Measurements from ENCODE around the gene SLC45A2. TPM values are rescaled to one million over a fixed set of nuclear protein-coding genes. Genes with fewer than 3 reads are reported as not detected.

Gene SLC45A2
- total and polyA plus RNA-seq, 9 of the 15 experiments (the other 6 are each of a cell fraction or from before 2014, with no cell fraction given): 0.03 to 0.29 (median 0.14) TPM; not detected in 4

DNA sequence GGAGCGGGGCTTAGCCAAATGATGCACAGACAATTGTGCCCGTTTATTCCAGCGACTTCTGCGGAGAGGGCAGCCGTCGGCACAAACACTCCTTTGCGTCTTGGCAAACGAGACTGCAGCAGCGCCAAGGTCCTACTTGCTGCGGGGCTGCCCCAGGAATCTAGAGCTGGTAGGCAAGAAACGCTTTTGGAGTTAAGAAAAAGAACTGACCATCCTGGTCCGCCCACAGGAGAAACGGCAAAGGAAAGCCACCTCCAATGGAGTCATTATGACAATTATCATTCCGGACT is 46.0 kb downstream of the SLC45A2 start (continued):
- TF ChIP-seq L3MBTL2 (IDR thresholded peaks at IDR 0.05): no peak
- no peak for TF ChIP-seq ZNF175 (CRISPR knock-in tag; IDR thresholded peaks at IDR 0.05; ENCODE audit: low read depth)

DNA sequence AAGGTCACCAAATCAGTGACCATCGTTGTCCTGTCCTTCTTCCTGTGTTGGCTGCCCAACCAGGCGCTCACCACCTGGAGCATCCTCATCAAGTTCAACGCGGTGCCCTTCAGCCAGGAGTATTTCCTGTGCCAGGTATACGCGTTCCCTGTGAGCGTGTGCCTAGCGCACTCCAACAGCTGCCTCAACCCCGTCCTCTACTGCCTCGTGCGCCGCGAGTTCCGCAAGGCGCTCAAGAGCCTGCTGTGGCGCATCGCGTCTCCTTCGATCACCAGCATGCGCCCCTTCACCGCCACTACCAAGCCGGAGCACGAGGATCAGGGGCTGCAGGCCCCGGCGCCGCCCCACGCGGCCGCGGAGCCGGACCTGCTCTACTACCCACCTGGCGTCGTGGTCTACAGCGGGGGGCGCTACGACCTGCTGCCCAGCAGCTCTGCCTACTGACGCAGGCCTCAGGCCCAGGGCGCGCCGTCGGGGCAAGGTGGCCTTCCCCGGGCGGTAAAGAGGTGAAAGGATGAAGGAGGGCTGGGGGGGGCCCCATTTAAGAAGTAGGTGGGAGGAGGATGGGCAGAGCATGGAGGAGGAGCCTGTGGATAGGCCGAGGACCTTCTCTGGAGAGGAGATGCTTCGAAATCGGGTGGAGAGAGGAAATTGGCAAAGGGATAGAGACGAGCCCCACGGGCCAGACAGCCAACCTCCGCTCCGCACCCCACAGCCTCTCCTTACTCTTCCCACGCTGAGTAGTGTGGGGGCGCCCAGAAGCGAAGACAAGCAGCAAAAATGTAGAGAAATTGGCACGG is 46.6 kb downstream of the SLC45A2 start:
- CTCF ChIA-PET (ENCODE audit: low intra/inter-chr PET ratio): no interaction called here
- intact Hi-C loops (cut with micrococcal nuclease): no loop called here
- WGBS (ENCODE audit: insufficient coverage, low coverage, missing lambda C conversion rate): 24% methylated on average over 44 of the region's 54 CpGs
- TF ChIP-seq, protein P1, sequence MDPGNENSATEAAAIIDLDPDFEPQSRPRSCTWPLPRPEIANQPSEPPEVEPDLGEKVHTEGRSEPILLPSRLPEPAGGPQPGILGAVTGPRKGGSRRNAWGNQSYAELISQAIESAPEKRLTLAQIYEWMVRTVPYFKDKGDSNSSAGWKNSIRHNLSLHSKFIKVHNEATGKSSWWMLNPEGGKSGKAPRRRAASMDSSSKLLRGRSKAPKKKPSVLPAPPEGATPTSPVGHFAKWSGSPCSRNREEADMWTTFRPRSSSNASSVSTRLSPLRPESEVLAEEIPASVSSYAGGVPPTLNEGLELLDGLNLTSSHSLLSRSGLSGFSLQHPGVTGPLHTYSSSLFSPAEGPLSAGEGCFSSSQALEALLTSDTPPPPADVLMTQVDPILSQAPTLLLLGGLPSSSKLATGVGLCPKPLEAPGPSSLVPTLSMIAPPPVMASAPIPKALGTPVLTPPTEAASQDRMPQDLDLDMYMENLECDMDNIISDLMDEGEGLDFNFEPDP (CRISPR knock-in tag; IDR thresholded peaks at IDR 0.05): no peak
- no peak for TF ChIP-seq SETDB1 (IDR thresholded peaks at IDR 0.05; ENCODE audit: low read length)
- no peak for TF ChIP-seq TOE1 (IDR thresholded peaks at IDR 0.05; ENCODE audit: borderline replicate concordance)
- TF ChIP-seq TOE1 (CRISPR knock-in tag; IDR thresholded peaks at IDR 0.05; ENCODE audit: borderline replicate concordance, low read depth): no peak
- TF ChIP-seq, protein P2, sequence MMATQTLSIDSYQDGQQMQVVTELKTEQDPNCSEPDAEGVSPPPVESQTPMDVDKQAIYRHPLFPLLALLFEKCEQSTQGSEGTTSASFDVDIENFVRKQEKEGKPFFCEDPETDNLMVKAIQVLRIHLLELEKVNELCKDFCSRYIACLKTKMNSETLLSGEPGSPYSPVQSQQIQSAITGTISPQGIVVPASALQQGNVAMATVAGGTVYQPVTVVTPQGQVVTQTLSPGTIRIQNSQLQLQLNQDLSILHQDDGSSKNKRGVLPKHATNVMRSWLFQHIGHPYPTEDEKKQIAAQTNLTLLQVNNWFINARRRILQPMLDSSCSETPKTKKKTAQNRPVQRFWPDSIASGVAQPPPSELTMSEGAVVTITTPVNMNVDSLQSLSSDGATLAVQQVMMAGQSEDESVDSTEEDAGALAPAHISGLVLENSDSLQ (IDR thresholded peaks at IDR 0.05): no peak
- no peak for TF ChIP-seq JUN (IDR thresholded peaks at IDR 0.05; ENCODE audit: borderline replicate concordance, low read depth, low read length)
- no peak for TF ChIP-seq JUN (CRISPR knock-in tag; IDR thresholded peaks at IDR 0.05; ENCODE audit: borderline replicate concordance)
- no peak for TF ChIP-seq ZNF408 (CRISPR knock-in tag; IDR thresholded peaks at IDR 0.05; ENCODE audit: low read depth)
- TF ChIP-seq, protein P3, sequence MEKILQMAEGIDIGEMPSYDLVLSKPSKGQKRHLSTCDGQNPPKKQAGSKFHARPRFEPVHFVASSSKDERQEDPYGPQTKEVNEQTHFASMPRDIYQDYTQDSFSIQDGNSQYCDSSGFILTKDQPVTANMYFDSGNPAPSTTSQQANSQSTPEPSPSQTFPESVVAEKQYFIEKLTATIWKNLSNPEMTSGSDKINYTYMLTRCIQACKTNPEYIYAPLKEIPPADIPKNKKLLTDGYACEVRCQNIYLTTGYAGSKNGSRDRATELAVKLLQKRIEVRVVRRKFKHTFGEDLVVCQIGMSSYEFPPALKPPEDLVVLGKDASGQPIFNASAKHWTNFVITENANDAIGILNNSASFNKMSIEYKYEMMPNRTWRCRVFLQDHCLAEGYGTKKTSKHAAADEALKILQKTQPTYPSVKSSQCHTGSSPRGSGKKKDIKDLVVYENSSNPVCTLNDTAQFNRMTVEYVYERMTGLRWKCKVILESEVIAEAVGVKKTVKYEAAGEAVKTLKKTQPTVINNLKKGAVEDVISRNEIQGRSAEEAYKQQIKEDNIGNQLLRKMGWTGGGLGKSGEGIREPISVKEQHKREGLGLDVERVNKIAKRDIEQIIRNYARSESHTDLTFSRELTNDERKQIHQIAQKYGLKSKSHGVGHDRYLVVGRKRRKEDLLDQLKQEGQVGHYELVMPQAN (IDR thresholded peaks at IDR 0.05; ENCODE audit: borderline replicate concordance): no peak
- TF ChIP-seq NFRKB (IDR thresholded peaks at IDR 0.05; ENCODE audit: low read depth): no peak

More for the DNA sequence above, 46.6 kb downstream of the SLC45A2 start:
- H3K79me2 ChIP-seq (ENCODE audit: control insufficient read depth, insufficient read depth, low read length): no peaks in the 10 kb centered on the region
- ATAC-seq: no peak
- no peaks in the 10 kb centered on the region for H3K36me3 ChIP-seq (ENCODE audit: control insufficient read depth, insufficient read depth, low read length)
- H3K9me3 ChIP-seq (replicated peaks; ENCODE audit: control insufficient read depth, insufficient read depth, low read depth, low read length): no peaks in the 10 kb centered on the region
- H3K27ac ChIP-seq (ENCODE audit: extremely low read depth, low read depth, low read length): no peak overlapping the region
- POLR2A ChIA-PET: no interaction called here
- H2AFZ ChIP-seq (ENCODE audit: low read depth, low read length): no peak overlapping the region
- no peak overlapping the region for H3K9ac ChIP-seq (ENCODE audit: insufficient read depth in 1 of 2, low read depth in 2 of 2, low read length in 2 of 2)
- no peaks in the 10 kb centered on the region for H4K20me1 ChIP-seq (replicated peaks; ENCODE audit: control insufficient read depth, insufficient read depth, low read length)
- no TSS peak for BruUV-seq (replicated peaks)
- in situ Hi-C loops (cut with MboI): no loop called here
- peaks cover 14 to 41% of the 10 kb centered on the region in 2 experiments for H3K27me3 ChIP-seq (ENCODE audit: control insufficient read depth in 2 of 2, insufficient read depth in 2 of 2, low read length in 2 of 2)
- H3K9me1 ChIP-seq (ENCODE audit: control insufficient read depth, insufficient read depth, low read length): no peaks in the 10 kb centered on the region
- DNase-seq (ENCODE audit: extremely low read depth in 1 of 4, low spot score in 3 of 4): no peak
- no peak for FAIRE-seq
- no peak overlapping the region for H3K4me3 ChIP-seq
- peaks cover 0 to 18% of the 10 kb centered on the region in 2 experiments; a peak in 2 of 5 replicates for H3K4me1 ChIP-seq (replicated peaks in 1 of 2; ENCODE audit: control insufficient read depth in 2 of 2, insufficient read depth in 2 of 2, low read length in 2 of 2)
- no peak overlapping the region for H3K4me2 ChIP-seq (ENCODE audit: insufficient read depth, low read length)

Measured in K562 (cell line).